ENCODE measurements around the gene EXOSC9.

Gene EXOSC9

GRCh38 chr4:121776610-121777401 is 24.3 kb upstream of the EXOSC9 start:
- H3K4me1 ChIP-seq, result no peaks in the 10 kb centered on the region
- peaks cover 13% of the 10 kb centered on the region for H3K27me3 ChIP-seq
- H3K4me3 ChIP-seq (ENCODE audit: low read depth, low read length), result no peak overlapping the region
- no peak for TF ChIP-seq CTCF (IDR thresholded peaks at IDR 0.05; ENCODE audit: low read depth, low read length)
- no peak for DNase-seq
- no peaks in the 10 kb centered on the region for H3K36me3 ChIP-seq
- H3K9me3 ChIP-seq, result no peaks in the 10 kb centered on the region

GRCh38 chr4:121777625-121778024 is 23.5 kb upstream of the EXOSC9 start:
- H3K27me3 ChIP-seq, result peaks cover 13% of the 10 kb centered on the region
- no peak for DNase-seq
- no peaks in the 10 kb centered on the region for H3K4me1 ChIP-seq
- H3K36me3 ChIP-seq, result no peaks in the 10 kb centered on the region
- no peaks in the 10 kb centered on the region for H3K9me3 ChIP-seq
- TF ChIP-seq CTCF (IDR thresholded peaks at IDR 0.05; ENCODE audit: low read depth, low read length), result no peak
- H3K4me3 ChIP-seq (ENCODE audit: low read depth, low read length), result no peak overlapping the region

- H3K4me1 ChIP-seq, result no peaks in the 10 kb centered on the region
- no peak for TF ChIP-seq CTCF (IDR thresholded peaks at IDR 0.05; ENCODE audit: low read depth, low read length)
Measured at GRCh38 chr4:121778991-121779628, 22.0 kb upstream of the EXOSC9 start.

GRCh38 chr4:121783210-121783609 is 17.9 kb upstream of the EXOSC9 start:
- H3K27me3 ChIP-seq, result peaks cover 7% of the 10 kb centered on the region; the same call in 1 of the 2 replicates

More at GRCh38 chr4:121778991-121779628, 22.0 kb upstream of the EXOSC9 start:
- H3K27me3 ChIP-seq, result peaks cover 11% of the 10 kb centered on the region
- H3K9me3 ChIP-seq, result no peaks in the 10 kb centered on the region
- DNase-seq, result no peak
- no peak overlapping the region for H3K4me3 ChIP-seq (ENCODE audit: low read depth, low read length)
- no peaks in the 10 kb centered on the region for H3K36me3 ChIP-seq

GRCh38 chr4:121784401-121784800 is 16.7 kb upstream of the EXOSC9 start:
- H3K27me3 ChIP-seq, result peaks cover 15% of the 10 kb centered on the region
- no peaks in the 10 kb centered on the region for H3K36me3 ChIP-seq
- no peak for TF ChIP-seq CTCF (IDR thresholded peaks at IDR 0.05; ENCODE audit: low read depth, low read length)
- H3K9me3 ChIP-seq, result no peaks in the 10 kb centered on the region
- no peak for DNase-seq
- H3K4me3 ChIP-seq (ENCODE audit: low read depth, low read length), result no peak overlapping the region
- no peaks in the 10 kb centered on the region for H3K4me1 ChIP-seq

More at GRCh38 chr4:121783210-121783609, 17.9 kb upstream of the EXOSC9 start:
- TF ChIP-seq CTCF (IDR thresholded peaks at IDR 0.05; ENCODE audit: low read depth, low read length), result no peak
- Histone ChIP-seq H3K4me1 (no peaks in the 10 kb centered on the region), H3K9me3 (no peaks in the 10 kb centered on the region), H3K36me3 (no peaks in the 10 kb centered on the region), H3K4me3 (ENCODE audit: low read depth, low read length) (no peak overlapping the region)
- DNase-seq, result no peak

DNA sequence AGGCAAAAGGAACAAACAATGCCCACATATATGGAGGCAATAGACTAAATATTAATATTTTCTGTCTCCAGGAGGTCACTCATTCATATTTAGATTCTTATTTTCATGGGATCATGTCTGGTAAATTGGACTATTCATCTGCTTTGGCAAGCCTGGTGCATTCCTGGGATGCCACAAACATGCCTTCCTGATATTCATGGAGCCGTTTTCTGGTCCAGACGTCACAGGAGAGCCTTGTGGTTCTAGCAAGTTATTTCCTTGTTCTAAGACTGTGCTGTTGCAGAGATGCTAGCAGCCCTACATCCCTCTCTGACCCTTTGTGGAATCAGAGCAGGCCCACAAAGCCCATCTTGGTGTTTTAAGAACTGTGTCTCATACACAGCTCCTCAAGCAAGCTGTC is 16.1 kb upstream of the EXOSC9 start:
- H3K4me3 ChIP-seq (ENCODE audit: low read depth, low read length), result no peak overlapping the region
- peaks cover 16% of the 10 kb centered on the region for H3K27me3 ChIP-seq
- H3K4me1 ChIP-seq, result no peaks in the 10 kb centered on the region
- no peaks in the 10 kb centered on the region for H3K9me3 ChIP-seq
- no peak for DNase-seq
- H3K36me3 ChIP-seq, result no peaks in the 10 kb centered on the region
- no peak for TF ChIP-seq CTCF (IDR thresholded peaks at IDR 0.05; ENCODE audit: low read depth, low read length)
